ENCODE data around the gene CMIP.
"Not testable (repeated sequence)": the region's sequence is repeated elsewhere in the genome, so short reads cannot be mapped to it uniquely, and the experiment has no call there.

CMIP gene

GRCh38 chr16:81421536-81421935 lies 23.1 kb upstream of the CMIP start:
- DNase-seq: peak; percentile 45

- DNase-seq: not testable (repeated sequence)
Observed at GRCh38 chr16:81422153-81422552, 22.5 kb upstream of the CMIP start.

GRCh38 chr16:81424771-81425170 lies 19.8 kb upstream of the CMIP start:
- DNase-seq: no peak

GRCh38 chr16:81427219-81427618 lies 17.4 kb upstream of the CMIP start:
- no peak for DNase-seq

GRCh38 chr16:81429045-81429521 lies 15.5 kb upstream of the CMIP start:
- DNase-seq: no peak

GRCh38 chr16:81431554-81432353 lies 12.9 kb upstream of the CMIP start:
- no peak for DNase-seq

GRCh38 chr16:81432937-81433557 lies 11.6 kb upstream of the CMIP start:
- DNase-seq: peak; percentile 67

GRCh38 chr16:81435103-81435502 lies 9.5 kb upstream of the CMIP start:
- no peak for DNase-seq

- no peak for DNase-seq
Observed at GRCh38 chr16:81435567-81435966, 9.0 kb upstream of the CMIP start.

GRCh38 chr16:81436386-81436785 lies 8.2 kb upstream of the CMIP start:
- no peak for DNase-seq

- no peak for DNase-seq
Observed at GRCh38 chr16:81437865-81438264, 6.7 kb upstream of the CMIP start.

- no peak for DNase-seq
Observed at GRCh38 chr16:81440888-81441761, 3.5 kb upstream of the CMIP start.

- DNase-seq: no peak
Observed at GRCh38 chr16:81442220-81442915, 2.2 kb upstream of the CMIP start.

- DNase-seq: no peak
Observed at GRCh38 chr16:81442916-81443687, 1.5 kb upstream of the CMIP start.

- no peak for DNase-seq
Observed at GRCh38 chr16:81443688-81444447, 740 bp upstream of the CMIP start.

- DNase-seq: no peak
Observed at GRCh38 chr16:81445143-81445961, 744 bp downstream of the CMIP start.

- no peak for DNase-seq
Observed at GRCh38 chr16:81445966-81446906, 1.6 kb downstream of the CMIP start.

GRCh38 chr16:81446907-81447268 lies 2.3 kb downstream of the CMIP start:
- DNase-seq: no peak
